ENCODE measurements around the gene CDSN.
"Not testable (repeated sequence)": the region's sequence is repeated elsewhere in the genome, so short reads cannot be mapped to it uniquely, and the experiment has no call there.

The CDSN gene

GRCh38 chr6:31081872-31082271, 38.4 kb downstream of the CDSN start:
- DNase-seq = no peak

DNA sequence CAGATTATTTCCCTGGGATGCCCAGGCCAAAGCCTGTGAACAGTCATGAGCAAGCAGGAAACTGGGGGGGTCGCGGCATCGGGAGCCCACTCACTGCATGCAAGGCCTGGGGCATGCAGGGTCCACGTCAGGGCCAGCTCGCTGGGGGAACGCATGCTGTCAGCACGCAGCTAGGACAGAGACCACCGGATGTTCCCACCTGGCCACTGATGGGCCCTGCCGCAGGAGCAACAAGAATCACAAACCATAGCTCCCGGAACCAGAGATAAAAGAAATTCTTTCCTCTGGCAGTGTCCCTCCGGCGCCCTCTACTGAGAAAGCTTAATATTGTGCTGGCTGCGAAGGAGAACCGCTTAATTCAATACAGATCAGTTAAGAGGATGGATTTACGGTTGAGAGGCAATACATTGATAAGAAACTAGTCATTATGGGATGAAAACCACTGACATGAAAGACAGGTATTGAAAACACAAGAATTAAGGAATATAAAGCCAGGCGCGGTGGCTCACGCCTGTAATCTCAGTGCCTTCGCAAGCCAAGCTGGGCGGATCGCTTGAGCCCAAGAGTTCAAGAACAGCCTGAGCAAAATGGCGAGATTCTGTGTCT, 40.5 kb downstream of the CDSN start:
- peak; percentile 73 for DNase-seq

DNA sequence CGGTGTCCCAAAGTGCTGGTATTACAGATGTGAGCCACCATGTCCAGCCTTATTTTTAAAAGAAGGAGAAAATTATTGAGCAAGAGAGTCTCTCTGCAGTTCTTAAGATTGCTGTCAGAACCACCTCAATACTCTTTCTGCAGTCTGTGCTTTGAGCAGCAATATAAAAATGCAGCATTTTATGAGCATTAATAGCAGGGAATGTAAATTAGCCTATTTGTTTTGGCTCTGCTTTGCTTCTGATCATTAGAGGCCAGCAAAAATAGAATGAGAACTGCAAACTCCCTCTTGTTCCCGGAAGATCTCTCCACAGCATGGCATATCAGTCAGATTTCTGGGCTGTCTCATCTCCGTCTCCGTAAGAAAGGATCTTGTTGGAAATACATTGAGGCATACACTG, 43.6 kb downstream of the CDSN start:
- DNase-seq = no peak

- DNase-seq = no peak
Measured at GRCh38 chr6:31075528-31075927, 44.7 kb downstream of the CDSN start.

- no peak for DNase-seq
Measured at GRCh38 chr6:31074401-31074800, 45.8 kb downstream of the CDSN start.

DNA sequence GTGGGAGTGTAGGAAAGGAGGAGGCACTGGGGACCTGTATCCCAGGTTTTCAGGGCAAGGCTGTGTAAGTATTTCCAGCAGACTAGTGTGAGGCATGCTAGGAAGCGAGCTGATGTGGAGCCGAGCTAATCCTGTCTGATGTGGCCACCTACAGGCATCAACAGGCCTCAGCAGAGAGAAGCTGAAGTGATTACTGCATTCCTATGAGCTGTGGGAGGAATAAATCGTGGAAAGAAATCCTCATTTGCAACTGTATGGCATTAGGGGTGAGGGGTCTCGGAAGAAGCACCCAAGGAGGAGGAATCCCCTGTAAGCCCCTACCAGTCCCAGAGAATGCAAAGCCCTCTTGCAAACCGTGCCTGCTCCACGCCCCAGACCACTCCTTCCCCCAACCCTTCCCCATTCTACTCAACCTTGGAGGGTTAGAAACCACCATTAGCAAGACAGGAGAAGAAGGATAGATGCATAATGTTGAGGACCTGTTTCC, 49.5 kb downstream of the CDSN start:
- DNase-seq = no peak

DNA sequence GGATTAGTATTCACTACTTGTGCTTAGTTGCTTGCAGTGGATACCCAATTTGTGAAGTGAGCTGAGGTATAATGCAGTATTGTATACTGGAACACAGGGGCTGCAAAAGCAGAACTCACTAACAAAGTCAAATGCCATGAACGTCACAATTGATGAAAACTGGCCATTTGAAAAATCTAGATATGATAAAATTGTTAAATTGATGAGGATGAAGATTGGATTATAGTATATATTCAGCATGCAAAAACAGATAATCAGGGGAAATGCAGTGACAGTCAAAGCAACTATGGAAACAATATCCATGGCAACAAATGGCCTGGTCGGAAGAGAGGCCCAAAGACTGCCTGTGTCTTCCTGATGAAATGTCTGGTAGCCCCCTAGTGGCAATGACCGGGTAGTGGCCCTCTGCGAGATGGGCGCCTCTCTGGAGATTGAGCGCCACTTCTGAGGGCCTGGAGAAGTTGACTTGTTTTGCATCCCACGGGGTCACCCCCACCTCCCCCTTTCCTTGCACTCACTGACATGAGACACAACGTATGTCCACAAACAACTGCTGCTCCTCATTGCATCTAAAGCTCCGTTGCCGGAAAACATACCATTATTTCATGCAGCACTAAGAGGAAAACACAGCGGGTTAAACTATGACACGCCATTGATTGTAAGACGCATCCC, 51.4 kb downstream of the CDSN start:
- DNase-seq = peak; percentile 80

DNA sequence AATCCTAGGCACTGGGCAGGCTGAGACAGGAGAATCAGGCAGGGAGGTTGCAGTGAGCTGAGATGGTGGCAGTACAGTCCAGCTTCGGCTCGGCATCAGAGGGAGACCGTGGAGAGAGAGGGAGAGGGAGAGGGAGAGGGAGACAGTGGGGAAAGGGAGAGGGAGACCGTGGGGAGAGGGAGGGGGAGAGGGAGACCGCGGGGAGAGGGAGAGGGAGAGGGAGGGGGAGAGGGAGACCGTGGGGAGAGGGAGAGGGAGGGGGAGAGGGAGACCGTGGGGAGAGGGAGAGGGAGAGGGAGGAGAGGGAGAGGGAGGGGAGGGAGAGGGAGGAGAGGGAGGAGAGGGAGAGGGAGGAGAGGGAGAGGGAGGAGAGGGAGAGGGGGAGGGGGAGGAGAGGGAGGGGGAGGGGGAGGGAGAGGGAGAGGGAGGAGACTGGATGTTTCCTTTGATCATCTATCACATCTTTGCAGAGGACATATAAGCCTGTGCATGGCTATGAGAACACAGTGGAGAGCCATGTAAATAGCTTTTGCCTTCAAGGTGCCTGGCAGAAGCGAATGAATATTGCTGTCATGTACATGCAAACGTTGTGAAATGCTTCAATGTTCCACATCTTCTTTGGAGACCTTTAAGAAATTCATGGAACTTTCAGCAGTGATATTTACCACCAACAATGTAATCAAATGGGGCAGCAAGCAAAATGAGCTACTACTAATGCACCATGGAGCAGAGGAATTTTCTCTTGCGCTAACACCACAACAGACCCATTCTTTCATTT, 52.2 kb downstream of the CDSN start:
- DNase-seq = not testable (repeated sequence)

DNA sequence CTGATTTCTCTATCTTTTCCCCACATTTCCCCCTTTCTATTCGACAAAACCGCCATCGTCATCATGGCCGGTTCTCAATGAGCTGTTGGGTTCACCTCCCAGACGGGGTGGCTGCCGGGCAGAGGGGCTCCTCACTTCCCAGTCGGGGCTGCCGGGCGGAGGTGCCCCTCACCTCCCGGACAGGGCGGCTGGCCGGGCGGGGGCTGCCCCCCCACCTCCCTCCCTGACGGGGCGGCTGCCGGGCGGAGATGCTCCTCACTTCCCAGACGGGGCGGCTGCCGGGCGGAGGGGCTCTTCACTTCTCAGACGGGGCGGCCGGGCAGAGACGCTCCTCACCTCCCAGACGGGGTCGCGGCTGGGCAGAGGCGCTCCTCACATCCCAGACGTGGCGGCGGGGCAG, 53.2 kb downstream of the CDSN start:
- DNase-seq = not testable (repeated sequence)

- DNase-seq = no peak
Measured at GRCh38 chr6:31065556-31065955, 54.7 kb downstream of the CDSN start.
